Naive thymus-derived CD8-positive, alpha-beta T cell (primary cell): ENCODE data around the gene CACNA1F. TPM values are rescaled to one million over a fixed set of nuclear protein-coding genes. Genes with fewer than 3 reads are reported as not detected.

Source experiments
- ATAC-seq, 2 donors: fragments of 150-1000 bp; cut with Tn5 transposase in 1 of 2; sonication (Bioruptor Pico), chemical (Tn5 transposase) in 1 of 2; 1 replicate in 1 of 2; 2 replicates in 1 of 2; pipeline ENCODE4 v1.10.0; 2021; ENCODE audit warnings: mild to moderate bottlenecking in 2 of 2, moderate library complexity in 2 of 2
- POLR2A ChIA-PET: fragments of 350-600 bp; sonication (Branson Sonifier 250); formaldehyde crosslinking; loops from one replicate; lab custom pipeline; 2021; ENCODE audit warnings: antibody characterized with exemption; lab: Charles Lee
- DNase-seq, 10 donors: peaks; one replicate each; pipeline versions ENCODE4 v3.0.0 to v3.0.0-alpha.2; 2020 to 2022
- H3K27ac Mint-ChIP-seq, 10 donors: one replicate each; pipeline ENCODE4 v1.8.0; 2020 to 2022; ENCODE audit warnings: mild to moderate bottlenecking in 10 of 10, mixed read lengths in 10 of 10, moderate library complexity in 4 of 10, inconsistent platforms in 1 of 10
- H3K27me3 Mint-ChIP-seq, 5 donors: one replicate each; pipeline ENCODE4 v1.8.0; 2021 to 2022; ENCODE audit warnings: mixed read lengths in 5 of 5
- H3K36me3 Mint-ChIP-seq, 3 donors: one replicate each; pipeline ENCODE4 v1.8.0; 2020 to 2022; ENCODE audit warnings: mixed read lengths in 3 of 3, mild to moderate bottlenecking in 2 of 3, inconsistent platforms in 1 of 3
- H3K4me1 Mint-ChIP-seq, 4 donors: one replicate each; pipeline ENCODE4 v1.8.0; 2021 to 2022; ENCODE audit warnings: mixed read lengths in 4 of 4
- H3K4me3 Mint-ChIP-seq, 10 donors: one replicate each; pipeline ENCODE4 v1.8.0; 2020 to 2022; ENCODE audit warnings: mild to moderate bottlenecking in 10 of 10, mixed read lengths in 10 of 10, moderate library complexity in 6 of 10, inconsistent platforms in 1 of 10
- H3K9me3 Mint-ChIP-seq, 9 donors: one replicate each; pipeline ENCODE4 v1.8.0; 2020 to 2022; ENCODE audit warnings: mixed read lengths in 9 of 9, mild to moderate bottlenecking in 3 of 9, inconsistent platforms in 1 of 9, moderate library complexity in 1 of 9
- polyA plus RNA-seq, 3 donors: library from polyadenylated mRNA; unstranded; fragments of 300-500 nt; fragmentation: Illumina TruSeq; gene quantifications; one replicate each; pipeline ENCODE4 v1.2.3, GENCODE V29; 2021
- total RNA-seq, 8 experiments: library from RNA in 2 of 8; stranded (reverse) in 2 of 8; gene quantifications; one replicate each; pipeline ENCODE4 v1.2.3 and lab custom pipeline; 2021 to 2026

Gene CACNA1F
- total and polyA plus RNA-seq, 5 experiments from 2014 or later = 0.02 to 3.8 (median 3.6) TPM; not detected in 2

DNA sequence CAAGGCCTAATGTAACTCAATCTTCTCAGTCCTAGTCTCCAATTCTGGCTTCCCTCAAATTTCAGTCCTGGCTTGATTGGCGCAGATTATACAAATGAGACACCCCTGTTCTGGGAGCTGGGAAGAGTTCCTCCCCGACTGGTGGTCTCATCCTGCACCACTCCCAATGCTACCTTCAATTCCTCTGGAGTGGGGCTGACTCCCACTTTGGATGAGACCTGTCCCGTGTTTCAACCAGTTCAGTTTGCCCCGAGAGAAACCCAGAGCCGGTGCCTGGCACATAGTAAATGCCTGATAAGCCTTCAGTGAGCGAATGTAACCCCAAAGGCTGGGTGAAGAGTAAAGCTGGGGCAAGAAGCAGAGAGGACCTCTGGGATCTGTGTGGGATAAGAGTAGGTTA lies 29.1 kb downstream of the CACNA1F start:
- DNase-seq (no peak), ATAC-seq (no peak)
- no peaks in the 10 kb centered on the region for H3K27me3 Mint-ChIP-seq
- POLR2A ChIA-PET = no interaction called here
- peak overlapping the region in 1 of 10 donors; percentile 75 for H3K27ac Mint-ChIP-seq
- H3K9me3 Mint-ChIP-seq = no peaks in the 10 kb centered on the region
- no peak overlapping the region for H3K4me3 Mint-ChIP-seq
- H3K4me1 Mint-ChIP-seq = peaks cover 0 to 6% (median 3%) of the 10 kb centered on the region in 4 donors
- H3K36me3 Mint-ChIP-seq = no peaks in the 10 kb centered on the region

DNA sequence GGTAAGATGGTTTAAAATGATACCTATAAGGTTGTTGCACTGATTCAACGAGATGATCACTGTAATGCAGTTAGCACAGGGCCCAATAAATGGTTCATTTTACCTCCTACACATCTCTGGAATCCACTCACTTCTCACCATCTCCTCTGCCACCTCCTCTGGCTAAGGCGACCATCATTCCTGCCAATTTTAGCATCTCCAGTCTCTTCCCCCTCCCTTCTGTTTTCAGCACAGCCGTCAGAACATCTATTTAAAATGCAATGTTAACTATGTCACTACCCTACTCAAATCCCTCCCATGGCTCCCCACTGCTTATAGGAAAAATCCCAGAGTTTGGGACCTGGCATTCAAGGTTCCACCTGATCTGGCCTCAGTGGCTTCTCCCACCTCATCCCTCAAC lies 29.6 kb downstream of the CACNA1F start:
- DNase-seq = no peak
- H3K4me1 Mint-ChIP-seq = peaks cover 0 to 8% (median 5%) of the 10 kb centered on the region in 4 donors
- POLR2A ChIA-PET = no interaction called here
- no peaks in the 10 kb centered on the region for H3K9me3 Mint-ChIP-seq
- peak overlapping the region in 1 of 10 donors; percentile 75 for H3K27ac Mint-ChIP-seq
- no peaks in the 10 kb centered on the region for H3K27me3 Mint-ChIP-seq
- H3K36me3 Mint-ChIP-seq = no peaks in the 10 kb centered on the region
- H3K4me3 Mint-ChIP-seq = no peak overlapping the region
- ATAC-seq = no peak

DNA sequence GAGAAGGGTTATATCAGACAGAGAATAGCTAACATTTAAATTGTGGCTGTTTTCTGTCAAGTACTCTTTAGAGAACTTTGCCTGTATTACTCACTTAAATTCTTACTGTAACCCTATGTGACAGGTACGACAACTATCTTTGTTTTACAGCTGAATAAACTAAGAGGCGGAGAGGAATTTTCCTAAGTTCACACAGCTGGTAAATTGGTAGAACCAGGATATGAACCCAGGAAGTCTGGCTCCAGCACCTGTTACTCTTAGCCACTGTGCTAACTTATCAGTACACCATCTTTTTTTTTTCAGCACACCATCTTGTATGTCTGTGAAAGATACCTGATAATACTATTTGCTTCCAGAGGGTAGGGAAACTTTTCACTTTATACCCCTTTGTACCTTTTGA lies 31.1 kb downstream of the CACNA1F start:
- Mint-ChIP-seq H3K36me3 (no peaks in the 10 kb centered on the region), H3K27me3 (no peaks in the 10 kb centered on the region), H3K4me3 (no peak overlapping the region), H3K4me1 (peaks cover 5 to 17% (median 11%) of the 10 kb centered on the region in 4 donors), H3K27ac (no peak overlapping the region), H3K9me3 (no peaks in the 10 kb centered on the region)
- POLR2A ChIA-PET = interaction anchor here (0.6 to 0.7 kb wide), 2 partner anchors 22 to 59 kb away, joined by 3 to 5 read pairs; no protein-coding TSS in a partner anchor
- DNase-seq (no peak), ATAC-seq (no peak)

DNA sequence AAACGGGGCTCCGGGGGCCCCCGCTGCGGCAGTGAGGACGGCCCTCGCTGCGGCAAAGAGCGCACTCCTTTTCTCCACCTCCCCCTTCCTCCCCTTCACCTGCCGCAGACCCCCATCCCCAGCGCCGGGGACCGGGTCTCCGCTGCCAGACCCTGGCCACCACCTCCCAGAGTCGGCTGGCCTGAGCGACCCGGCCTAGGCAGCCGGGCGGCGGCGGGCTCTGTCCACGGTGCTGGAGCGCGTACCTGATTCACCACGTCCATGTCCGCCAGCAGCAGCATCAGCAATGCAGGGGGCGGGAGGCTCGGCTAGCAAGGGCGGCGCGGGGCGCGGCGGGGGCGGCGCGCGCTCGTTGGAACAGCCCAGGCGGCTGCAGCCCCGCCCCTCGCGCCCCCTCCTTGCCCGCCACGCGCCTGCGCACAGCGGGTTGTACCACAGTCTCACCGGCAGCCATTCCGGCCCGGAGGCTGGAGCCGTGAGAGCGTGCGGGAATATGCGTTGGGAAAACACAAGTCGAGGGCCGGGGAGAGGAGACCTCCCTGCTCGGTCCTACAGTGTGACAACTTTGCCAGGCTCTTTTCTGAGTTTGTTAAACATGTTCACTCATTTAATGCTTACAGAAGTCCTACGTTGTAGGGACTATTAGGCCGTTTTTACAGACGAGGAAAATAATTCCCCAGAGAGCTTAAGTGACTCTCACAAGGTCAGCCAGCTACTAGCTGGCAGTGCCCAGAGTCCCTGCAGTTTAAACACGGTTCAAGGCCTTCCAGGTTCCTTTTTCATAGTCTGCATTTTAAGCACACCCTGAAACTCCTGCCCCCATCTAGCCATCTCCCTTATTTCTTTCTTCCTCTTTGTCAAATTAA lies 33.0 kb downstream of the CACNA1F start, which contains the start of gene SYP:
TSS of gene SYP (minus strand) at position 288 of the 866 bp plus-strand sequence. CDS start at position 281, 7 bp downstream.
- POLR2A ChIA-PET = interaction anchor here (1.5 kb wide), 1 partner anchor 10 kb away, joined by 5 read pairs; no protein-coding TSS in a partner anchor
- peaks cover 8 to 17% (median 11%) of the 10 kb centered on the region in 4 donors for H3K4me1 Mint-ChIP-seq
- H3K27ac Mint-ChIP-seq = peak within 1 kb of the TSS; percentile 28 to 88 (median 60)
- H3K36me3 Mint-ChIP-seq = peaks cover 0 to 2% (median 0%) of the 10 kb centered on the region in 3 donors
- ATAC-seq = peak; percentile 97 to 98
- no peaks in the 10 kb centered on the region for H3K9me3 Mint-ChIP-seq
- peak; percentile 78 to 93 (median 88) for DNase-seq
- peak within 1 kb of the TSS; percentile 56 to 78 (median 72) for H3K4me3 Mint-ChIP-seq
- H3K27me3 Mint-ChIP-seq = no peaks in the 10 kb centered on the region

DNA sequence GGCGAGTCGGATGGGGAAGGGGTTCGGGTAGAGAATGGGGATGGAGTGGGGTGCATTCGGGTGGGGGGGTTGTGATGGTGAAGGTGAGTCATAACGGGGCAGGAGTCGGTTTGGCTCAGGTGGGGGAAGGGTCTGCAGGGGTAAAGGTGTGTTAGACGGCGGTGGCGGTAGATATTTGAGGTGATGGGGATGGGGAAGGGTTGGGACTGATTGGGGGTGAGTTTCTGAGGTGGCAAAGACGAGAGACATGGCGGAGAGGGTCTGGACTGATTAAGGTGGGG lies 33.9 kb downstream of the CACNA1F start:
- no peak for ATAC-seq
- Mint-ChIP-seq H3K9me3 (no peaks in the 10 kb centered on the region), H3K4me1 (peaks cover 8 to 17% (median 11%) of the 10 kb centered on the region in 4 donors), H3K27me3 (no peaks in the 10 kb centered on the region), H3K27ac (no peak overlapping the region), H3K36me3 (peaks cover 0 to 6% (median 0%) of the 10 kb centered on the region in 3 donors), H3K4me3 (peak overlapping the region in 2 of 10 donors; percentile 56 to 59)
- no peak for DNase-seq
- POLR2A ChIA-PET = no interaction called here

DNA sequence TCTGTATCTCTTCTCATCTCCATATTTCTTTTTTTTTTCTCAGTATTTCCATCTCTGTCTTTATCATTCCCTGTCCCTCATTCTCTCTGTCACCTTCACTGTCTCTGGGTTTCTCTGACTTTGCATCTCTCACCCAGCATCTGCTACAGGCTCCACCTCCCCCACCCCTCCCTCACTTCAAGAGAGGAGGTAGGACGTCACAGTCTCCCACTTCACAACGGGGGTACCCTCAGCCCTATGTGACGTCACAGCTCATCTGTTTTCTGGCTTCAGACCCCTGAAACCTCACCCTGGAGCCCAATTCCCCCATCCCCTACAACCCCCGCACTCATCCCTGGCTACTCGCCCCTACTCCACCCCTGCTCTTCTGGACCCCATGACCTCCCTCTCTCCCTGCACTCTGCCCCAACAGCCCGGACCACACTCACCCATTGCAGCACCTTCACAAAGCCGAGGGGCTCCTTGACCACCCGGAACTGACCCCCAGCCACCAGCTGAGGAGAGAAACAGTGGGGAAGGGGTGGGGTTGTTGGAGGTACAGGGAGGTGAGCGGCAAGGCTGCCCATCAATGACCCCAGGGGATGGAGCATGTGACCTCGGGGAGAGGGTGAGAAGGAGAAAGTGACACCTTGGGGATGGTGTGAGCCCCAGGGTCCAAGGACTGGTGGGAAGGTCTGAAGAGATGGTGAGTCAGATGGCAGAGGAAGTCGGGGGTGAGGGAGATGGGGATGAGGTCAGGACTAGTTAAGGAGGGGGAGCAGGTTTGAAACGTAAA lies 34.4 kb downstream of the CACNA1F start:
- H3K9me3 Mint-ChIP-seq = no peaks in the 10 kb centered on the region

DNA sequence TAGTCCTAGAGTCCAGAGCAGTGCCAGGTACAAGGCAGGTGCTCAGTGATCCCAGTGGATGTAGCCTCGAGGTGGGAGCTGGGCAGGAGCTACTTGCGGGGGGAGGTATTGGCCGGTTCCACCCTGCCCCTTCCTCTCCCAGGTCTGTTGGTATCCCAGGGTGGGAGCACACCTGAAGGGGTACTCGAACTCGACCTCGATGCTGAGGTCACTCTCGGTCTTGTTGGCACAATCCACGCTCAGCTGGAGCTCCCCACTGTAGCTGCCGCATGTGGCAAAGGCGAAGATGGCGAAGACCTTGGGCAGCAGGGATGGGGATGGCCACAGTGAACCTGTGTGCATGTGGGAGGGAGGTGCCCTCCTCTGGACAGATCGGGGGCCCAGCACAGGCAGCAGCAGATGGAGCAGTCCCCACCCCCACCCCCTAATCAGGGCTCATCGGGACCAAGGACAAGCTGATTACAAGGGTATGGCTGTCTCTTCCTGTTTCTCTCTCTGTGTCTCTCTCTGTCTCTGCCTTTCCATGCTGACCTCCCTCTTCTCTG lies 35.5 kb downstream of the CACNA1F start:
- Mint-ChIP-seq H3K9me3 (no peaks in the 10 kb centered on the region), H3K4me1 (peaks cover 14 to 30% (median 22%) of the 10 kb centered on the region in 4 donors), H3K4me3 (peak overlapping the region in 2 of 10 donors; percentile 12 to 20), H3K36me3 (peaks cover 0 to 6% (median 0%) of the 10 kb centered on the region in 3 donors), H3K27ac (no peak overlapping the region), H3K27me3 (no peaks in the 10 kb centered on the region)
- POLR2A ChIA-PET = no interaction called here
- no peak for ATAC-seq
- no peak for DNase-seq

More for the DNA sequence above, 34.4 kb downstream of the CACNA1F start:
- peaks cover 0 to 6% (median 0%) of the 10 kb centered on the region in 3 donors for H3K36me3 Mint-ChIP-seq
- DNase-seq = no peak
- peaks cover 10 to 20% (median 13%) of the 10 kb centered on the region in 4 donors for H3K4me1 Mint-ChIP-seq
- no peaks in the 10 kb centered on the region for H3K27me3 Mint-ChIP-seq
- peak overlapping the region in 6 of 10 donors; percentile 1 to 59 (median 42) for H3K4me3 Mint-ChIP-seq
- no peak for ATAC-seq
- POLR2A ChIA-PET = interaction anchor here (0.5 kb wide), 1 partner anchor 30 kb away, joined by 3 read pairs; no protein-coding TSS in a partner anchor
- no peak overlapping the region for H3K27ac Mint-ChIP-seq

DNA sequence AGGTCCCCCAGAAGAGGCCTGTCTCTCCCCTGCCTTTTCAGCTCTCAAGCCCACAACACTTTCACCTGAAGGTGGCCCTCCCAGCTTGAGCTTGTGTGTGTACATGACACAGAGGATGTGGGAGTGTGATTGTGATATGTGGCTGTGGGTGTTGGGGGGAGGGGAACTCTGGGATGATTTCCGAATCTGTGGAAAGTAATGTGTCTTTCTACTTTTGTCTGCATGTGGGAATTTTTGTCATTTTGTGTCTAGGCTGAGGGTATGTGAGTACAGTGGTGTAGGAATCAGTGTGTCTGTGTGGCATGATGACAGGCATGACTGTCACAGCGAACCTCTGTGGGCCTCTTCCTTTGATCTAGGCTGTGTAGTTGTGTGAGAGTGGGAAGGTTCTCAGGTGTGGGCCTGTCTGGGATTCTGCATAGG lies 39.6 kb downstream of the CACNA1F start:
- DNase-seq (no peak), ATAC-seq (no peak)
- Mint-ChIP-seq H3K4me3 (peak overlapping the region in 2 of 10 donors; percentile 27 to 28), H3K4me1 (peaks cover 17 to 39% (median 32%) of the 10 kb centered on the region in 4 donors), H3K36me3 (peaks cover 0 to 6% (median 0%) of the 10 kb centered on the region in 3 donors), H3K27me3 (no peaks in the 10 kb centered on the region), H3K27ac (peak overlapping the region in 5 of 10 donors; percentile 8 to 73 (median 64)), H3K9me3 (no peaks in the 10 kb centered on the region)
- POLR2A ChIA-PET = no interaction called here

DNA sequence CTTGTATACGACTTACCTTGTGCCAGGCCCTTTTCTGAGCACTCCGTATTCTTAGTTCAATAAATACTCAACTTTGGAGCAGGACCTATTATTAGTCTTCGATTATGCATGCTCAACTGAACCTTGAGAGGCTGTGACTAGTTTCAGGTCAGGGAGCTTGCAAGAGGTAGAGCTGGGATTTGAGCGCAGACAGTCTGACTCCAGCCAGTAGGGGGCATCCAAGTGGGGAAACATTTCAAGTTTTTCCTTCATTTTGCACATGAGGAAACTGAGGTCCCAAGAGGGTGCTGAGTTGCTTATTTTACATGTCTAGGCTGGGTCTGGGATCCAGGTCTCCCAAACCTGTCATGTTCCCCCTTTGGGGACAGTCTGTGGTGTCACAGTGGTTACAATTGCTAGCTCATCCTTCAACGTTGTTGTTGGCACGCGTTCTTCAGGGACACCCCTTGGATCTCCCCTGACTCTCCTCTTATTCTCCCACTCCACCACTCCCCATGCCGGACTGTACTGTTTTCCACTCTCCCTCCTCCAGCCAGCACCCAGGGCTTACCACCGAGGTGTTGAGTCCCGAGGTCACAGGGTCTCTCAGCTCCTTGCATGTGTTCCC lies 40.3 kb downstream of the CACNA1F start:
- no peak for DNase-seq
- peak overlapping the region in 3 of 10 donors; percentile 14 to 49 (median 36) for H3K27ac Mint-ChIP-seq

DNA sequence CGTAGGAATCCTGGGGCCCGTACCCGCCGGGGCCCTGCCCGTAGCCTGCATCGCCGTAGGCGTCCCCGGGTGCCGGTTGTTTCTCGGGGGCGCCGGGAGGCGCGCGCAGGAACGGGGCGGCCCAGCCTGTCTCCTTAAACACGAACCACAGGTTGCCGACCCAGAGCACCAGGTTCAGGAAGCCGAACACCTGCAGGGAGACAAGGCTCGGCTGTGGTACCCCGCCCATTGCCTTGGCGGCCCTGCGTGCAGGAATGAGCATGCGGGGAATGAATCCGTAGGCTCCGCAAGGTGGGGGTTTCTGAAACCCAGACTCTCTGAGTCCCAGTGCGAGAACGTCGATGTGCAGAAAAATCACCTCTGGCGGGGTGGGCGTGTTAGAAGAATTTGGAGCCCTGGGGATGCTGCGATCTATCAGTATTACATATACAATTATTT lies 41.5 kb downstream of the CACNA1F start:
- POLR2A ChIA-PET = interaction anchor here (1.3 to 2.9 kb wide), 4 partner anchors 25 to 234 kb away, joined by 5 to 17 read pairs (median 6); partner anchors contain the start of genes GRIPAP1, OTUD5 and PPP1R3F
- Mint-ChIP-seq H3K9me3 (no peaks in the 10 kb centered on the region), H3K4me3 (peak overlapping the region; percentile 81 to 95 (median 92)), H3K27ac (peak overlapping the region in 9 of 10 donors; percentile 76 to 98 (median 93)), H3K27me3 (no peaks in the 10 kb centered on the region), H3K36me3 (peaks cover 0 to 6% (median 0%) of the 10 kb centered on the region in 3 donors), H3K4me1 (peaks cover 12 to 33% (median 28%) of the 10 kb centered on the region in 4 donors)
- DNase-seq = peak in 3 of 10 donors; percentile 8 to 35 (median 22)
- peak; percentile 13 to 29 for ATAC-seq

More for the DNA sequence above, 40.3 kb downstream of the CACNA1F start:
- Mint-ChIP-seq H3K36me3 (peaks cover 0 to 6% (median 0%) of the 10 kb centered on the region in 3 donors), H3K9me3 (no peaks in the 10 kb centered on the region), H3K4me3 (peak overlapping the region in 9 of 10 donors; percentile 14 to 66 (median 50)), H3K4me1 (peaks cover 12 to 33% (median 26%) of the 10 kb centered on the region in 4 donors), H3K27me3 (no peaks in the 10 kb centered on the region)
- POLR2A ChIA-PET = interaction anchor here (2.9 kb wide), 1 partner anchor 76 kb away, joined by 17 read pairs; the partner anchor contains the start of gene PPP1R3F
- no peak for ATAC-seq

DNA sequence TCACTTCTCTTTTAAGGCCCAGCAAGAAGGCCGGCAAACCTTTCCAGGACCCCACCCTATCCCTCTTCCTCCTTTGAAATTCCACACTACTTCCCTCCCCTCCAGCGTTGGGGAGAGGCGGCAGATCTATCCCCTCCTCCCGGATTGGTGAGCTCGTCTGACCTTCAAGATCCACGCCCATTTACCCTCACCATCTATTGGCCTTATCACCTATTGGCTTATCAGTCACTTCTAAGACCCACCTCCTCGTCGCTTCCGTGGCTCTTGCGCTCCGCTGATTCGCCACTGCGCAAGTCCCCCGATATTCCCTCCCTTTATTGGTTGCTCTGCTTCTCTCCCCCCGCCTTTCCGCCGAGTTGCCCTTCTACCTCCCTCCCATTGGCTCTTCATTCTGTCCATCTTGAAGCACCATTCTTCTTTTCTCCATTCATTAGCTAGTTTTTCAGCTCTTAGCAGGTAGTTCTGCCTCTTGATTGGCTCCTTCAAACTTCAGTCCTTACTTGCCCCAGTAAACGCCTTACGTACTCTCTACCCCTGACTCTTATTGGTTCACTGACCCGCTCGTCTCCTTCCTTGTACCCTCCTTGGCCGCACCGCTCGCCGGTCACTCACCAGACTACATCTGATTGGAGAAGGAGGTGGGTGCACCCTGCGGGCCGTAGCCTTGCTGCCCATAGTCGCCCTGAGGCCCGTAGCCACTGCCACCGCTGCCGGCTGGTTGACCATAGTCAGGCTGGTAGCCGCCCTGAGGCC lies 42.1 kb downstream of the CACNA1F start:
- Mint-ChIP-seq H3K27me3 (no peaks in the 10 kb centered on the region), H3K9me3 (no peaks in the 10 kb centered on the region), H3K36me3 (peaks cover 0 to 6% (median 0%) of the 10 kb centered on the region in 3 donors), H3K4me3 (peak overlapping the region; percentile 81 to 95 (median 92)), H3K4me1 (peaks cover 14 to 35% (median 30%) of the 10 kb centered on the region in 4 donors), H3K27ac (peak overlapping the region; percentile 76 to 98 (median 93))
- ATAC-seq (peak; percentile 87 to 88), DNase-seq (peak; percentile 56 to 95 (median 84))
- POLR2A ChIA-PET = interaction anchor here (0.7 to 2.9 kb wide), 8 partner anchors 9 to 293 kb away, joined by 3 to 17 read pairs (median 4); partner anchors contain the start of genes GRIPAP1, OTUD5, PPP1R3F and PQBP1
